Suppressor macrophage treated with lipopolysaccharide for 4 hours (primary cell): ENCODE data around the gene CHPT1.
A peak's percentile ranks its signal among the peaks of the same experiment; 100 is the strongest.

Source experiments
- DNase-seq: peaks from one replicate; pipeline ENCODE4 v3.0.0-alpha.2; 2020

Gene CHPT1

DNA sequence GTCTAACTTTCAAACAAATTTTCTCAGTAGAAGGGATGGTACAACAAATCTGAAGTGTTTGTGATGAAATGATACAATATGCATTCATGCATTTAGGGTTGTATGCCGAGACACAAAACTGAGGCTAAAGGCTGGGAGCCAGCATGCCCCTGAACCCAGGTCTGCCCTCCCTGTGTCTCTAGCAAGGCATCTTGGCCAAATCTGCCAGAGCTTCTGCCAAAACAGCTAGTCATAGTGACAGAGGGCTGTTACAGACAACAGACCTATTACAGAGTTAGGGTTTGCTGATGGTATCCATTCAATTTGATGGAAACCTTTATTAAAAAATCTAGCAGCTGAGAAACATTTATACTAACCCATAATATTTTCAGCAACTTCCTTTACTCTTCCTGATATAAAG lies 11.3 kb upstream of the CHPT1 start:
- no peak for DNase-seq

DNA sequence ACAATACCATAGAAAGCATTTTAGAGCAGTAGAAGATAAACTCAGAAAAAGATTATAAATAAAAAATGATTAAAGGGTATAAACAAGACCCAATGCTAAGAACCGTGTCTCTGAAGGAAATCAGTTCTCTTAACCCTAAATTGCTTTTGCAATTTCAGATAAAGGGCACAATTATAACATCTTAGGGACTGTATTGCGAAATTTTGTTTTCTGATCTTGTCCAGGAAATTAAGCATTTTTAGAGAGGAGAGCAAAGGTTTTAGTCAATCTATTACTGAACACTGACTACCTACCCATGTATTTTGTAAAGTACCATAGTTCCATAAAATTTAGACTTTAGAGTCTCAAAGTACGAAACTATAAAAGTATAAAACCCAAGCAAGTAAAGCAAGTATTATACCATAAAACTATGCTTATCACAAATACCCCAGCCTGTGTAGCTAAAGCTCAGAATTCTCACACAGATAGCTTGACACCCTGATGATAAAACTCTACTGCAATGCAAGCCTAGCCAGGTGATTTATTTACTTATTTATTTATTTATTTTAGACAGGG lies 6.8 kb upstream of the CHPT1 start:
- no peak for DNase-seq

DNA sequence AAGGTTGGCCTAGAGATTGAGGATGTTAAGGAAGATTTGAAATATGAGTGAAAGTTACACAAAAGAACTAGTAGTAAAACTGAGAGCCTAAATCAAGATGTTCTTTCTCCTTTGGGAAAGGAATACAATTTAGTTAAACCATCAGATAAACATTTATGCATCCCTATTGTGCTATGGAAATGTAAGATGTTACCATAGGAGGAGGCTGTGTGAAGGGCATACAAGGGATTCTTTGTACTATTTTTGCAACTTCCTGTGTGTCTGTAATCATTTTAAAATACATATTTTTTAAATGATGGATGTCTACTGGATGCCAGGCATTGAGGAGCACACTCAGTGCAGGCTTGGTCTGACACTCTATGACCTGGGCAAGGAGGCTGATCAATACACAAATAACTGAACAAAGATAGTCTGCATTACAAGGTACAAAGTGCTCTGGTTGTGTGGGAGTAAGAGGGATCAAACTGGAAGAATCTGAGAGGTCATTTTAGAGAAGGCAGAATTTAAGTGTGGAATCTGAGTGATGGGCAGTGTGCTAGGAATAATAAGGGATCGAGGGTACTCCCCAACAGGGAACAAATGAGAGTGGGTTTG lies 5.8 kb upstream of the CHPT1 start:
- no peak for DNase-seq

DNA sequence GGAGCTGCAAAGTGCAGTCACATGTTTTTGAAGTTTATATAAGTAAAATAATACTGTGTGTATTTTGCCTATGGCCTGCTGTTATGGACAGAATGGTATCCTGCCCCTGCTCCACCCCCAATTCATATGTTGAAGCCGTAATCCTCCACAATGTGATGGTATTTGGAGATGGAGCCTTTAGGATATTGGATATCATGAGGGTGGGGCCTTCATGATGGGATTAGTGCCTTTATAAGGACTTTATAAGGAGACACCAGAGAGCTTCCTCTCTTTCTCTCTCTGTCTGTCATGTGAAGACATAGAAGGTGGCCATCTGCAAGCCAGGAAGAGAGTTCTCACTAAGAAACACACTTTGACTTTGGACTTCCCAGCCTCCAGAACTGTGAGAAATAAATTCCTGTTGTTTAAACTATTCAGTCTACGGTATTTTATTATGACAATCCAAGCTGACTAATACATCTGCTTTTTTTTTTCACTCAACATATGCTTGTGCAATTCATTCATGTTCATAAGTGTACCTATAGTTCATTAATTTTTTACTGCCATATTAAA lies 3.1 kb upstream of the CHPT1 start:
- no peak for DNase-seq

DNA sequence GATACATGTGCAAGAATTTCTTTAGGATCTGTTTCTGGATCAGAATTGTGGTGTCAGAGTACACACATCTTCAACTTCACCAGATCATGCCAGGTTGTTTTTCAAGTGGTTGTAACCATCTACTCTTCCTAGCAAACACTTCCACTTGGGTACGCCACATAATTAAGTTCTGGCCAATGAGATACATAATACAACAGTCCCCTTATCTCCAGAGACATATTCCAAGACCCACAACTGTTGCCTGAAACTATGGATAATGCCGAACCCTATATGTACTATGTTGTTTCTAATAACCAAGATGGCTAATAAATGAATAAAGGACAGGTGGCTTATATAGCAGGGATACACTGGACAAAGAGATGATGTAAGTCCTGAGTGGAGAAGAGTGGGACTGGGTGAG lies 2.5 kb upstream of the CHPT1 start:
- DNase-seq, result no peak

DNA sequence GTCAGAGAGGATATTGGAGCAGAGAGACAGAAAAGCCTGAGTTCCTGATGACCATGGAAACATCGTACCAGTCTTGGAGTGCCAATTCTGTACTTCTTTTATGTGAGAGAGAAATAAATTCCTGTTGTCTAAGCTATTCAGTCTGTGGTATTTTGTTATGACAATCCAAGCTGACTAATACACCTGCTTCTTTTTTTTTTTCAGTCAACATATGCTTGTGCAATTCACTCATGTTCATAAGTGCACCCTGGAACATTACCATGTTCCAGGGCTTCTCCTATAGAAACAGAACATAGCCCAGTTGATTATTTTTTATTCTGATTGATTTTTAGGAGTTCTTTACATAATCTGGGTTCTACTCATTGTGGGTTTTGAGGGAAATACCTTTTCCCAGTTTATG lies 1.7 kb upstream of the CHPT1 start:
- DNase-seq, result no peak

DNA sequence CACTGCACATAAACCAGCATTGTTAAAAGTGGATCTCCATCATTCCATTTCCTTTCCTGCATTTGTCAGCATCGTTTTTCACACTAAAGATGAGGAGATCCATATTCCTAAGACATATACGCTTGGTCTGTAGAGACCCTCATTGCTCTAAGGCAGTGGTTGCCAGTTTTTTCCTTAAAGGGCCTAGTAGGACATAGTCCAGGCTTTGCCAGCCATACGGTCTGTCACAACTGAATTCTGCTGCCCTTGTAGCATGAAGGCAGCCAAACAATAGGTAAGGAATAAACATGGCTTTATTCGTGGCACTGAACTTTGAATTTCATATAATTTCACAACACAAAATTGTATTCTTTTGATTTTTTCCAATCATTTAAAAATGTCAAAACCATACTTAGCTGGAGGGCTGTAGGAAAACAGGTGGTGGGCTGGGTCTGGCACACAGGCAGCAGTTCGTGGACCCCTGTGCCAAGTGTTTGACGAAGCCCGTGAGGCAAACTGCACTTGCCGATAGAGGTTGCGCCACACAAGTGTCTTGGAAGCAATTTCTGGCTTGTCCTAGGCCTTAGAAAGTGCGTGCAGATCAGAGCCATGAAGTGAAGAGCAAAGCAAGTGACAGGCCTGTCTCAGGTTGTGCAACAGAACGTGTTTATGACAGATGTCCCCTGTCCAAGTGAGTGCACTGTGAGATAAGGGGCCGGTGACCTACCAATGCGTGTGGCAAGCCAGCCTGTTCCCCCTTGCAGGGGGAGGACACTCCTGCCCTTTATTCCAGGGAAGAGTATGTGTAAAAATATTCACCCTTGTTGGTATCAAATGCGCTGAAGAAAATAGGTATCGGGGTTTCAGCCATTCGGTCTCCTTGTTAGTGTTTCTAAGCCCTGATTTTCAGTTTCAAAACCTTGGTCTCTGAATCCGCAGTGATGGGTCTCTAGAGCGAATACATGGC lies 916 bp upstream of the CHPT1 start:
- peak; percentile 50 for DNase-seq

DNA sequence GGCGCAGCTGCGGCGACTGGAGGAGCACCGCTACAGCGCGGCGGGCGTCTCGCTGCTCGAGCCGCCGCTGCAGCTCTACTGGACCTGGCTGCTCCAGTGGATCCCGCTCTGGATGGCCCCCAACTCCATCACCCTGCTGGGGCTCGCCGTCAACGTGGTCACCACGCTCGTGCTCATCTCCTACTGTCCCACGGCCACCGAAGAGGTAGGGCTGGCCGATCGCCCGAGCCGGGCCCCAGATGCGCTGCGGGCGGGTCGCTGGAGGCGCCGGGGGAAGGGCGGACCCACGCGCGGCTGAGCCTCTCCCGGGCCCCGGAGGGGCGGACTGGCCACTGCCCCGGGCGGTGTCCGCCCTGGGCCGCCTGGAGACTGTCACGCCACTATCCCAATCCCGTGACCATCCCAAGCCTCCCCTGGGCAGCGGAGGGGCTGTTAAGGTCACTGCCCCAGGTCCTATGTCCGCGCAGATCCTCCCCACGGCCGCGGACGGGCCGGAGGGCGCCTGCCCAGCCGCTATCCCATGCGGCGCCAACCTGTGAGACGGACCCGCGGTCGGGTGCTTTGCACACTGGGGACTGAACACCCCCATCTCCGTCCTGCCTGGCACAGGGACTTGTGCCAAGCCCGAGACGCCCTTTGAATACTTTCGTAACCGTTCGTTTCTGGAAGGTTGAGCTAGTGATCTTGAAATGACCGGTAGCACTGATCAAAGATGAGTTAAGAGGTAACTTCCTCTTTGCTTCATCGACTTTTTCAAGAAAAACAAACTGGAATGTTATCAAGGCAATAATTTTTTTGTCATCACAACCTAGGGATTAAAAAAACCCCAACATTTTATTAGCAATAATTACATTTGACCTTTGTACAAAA lies 725 bp downstream of the CHPT1 start:
- DNase-seq, result peak; percentile 55

DNA sequence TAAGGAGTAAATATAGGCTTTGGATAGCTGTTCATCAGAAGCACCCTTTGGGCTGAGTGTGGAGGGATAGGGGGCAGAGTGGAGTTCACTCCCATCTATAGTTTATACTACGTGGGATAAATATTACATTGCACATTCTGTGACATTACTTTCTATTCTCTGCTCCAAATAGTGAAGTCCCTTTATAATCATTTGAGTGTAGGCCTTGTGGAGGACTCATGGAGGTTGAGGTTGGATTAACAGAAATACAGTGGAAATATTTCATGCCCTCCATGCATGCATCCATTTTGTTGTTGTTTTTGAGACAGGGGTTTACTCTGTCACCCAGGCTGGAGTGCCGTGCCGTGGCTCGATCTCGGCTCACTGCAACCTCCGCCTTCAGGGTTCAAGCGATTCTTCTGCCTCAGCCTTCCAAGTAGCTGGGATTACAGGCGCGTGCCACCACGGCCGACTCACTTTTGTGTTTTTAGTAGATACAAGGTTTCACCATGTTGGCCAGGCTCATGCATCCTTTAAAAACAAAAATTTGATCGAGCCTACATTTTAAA lies 1.4 kb downstream of the CHPT1 start:
- DNase-seq, result no peak

DNA sequence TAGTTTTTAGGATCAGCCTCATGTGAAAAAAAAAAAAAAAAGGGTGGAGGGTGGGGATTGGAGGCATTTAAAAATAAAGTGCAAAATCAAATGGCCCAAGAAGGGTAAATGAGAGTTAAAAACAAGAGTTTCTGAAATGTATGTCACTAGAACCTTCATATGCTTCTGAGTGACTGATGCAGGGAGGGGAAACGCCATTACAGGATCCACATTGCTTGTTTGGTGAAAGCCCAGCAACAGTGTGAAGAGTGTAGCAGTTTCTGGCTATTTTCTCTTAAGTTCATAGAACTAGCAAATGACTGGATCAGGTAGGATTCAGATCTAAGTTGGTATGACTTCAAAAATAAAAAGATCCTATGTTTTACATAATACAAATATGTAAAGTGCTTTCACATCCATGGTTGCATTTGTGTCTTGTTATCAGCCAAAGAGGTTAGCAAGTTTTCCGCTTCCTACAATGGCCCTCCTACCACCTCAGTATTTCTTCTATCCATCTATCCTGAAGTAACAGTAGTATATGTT lies 2.9 kb downstream of the CHPT1 start:
- DNase-seq, result no peak

DNA sequence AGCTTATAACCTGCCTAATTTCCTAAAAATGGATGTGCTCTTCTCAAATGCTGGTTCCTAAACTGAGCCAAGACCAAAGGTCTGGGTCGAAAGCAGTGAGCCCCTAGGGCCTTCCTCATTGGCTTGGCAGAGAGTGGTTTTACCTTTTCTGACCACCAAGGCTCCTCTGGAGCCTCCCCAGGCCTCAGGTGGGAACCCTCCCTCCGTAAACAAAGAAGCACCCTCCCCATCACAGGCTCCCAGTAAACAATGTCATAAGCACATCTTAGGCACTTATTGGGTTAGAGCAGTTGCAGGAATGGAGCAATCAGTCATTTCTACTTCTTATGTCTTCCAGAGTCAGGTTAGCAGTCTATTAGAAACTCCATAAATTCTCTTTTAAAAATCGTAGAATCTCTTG lies 6.0 kb downstream of the CHPT1 start:
- no peak for DNase-seq

DNA sequence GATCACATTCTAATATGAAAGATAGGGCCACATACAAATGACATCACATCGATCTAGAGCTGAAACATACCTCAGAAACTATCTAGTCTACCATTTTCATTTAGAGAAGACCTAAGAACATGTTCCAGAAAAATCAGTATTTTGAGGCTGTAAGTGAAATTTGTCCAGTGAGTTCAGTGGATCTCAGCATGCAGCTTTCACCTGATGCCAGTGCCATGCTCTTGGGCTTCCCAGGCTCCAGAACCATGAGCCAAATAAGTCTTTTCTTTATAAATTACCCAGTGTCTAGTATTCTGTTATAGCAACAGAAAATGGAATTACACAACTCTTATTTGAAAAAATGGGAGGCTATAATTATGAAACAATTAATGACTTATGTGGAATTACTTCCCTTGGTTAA lies 9.0 kb downstream of the CHPT1 start:
- no peak for DNase-seq

DNA sequence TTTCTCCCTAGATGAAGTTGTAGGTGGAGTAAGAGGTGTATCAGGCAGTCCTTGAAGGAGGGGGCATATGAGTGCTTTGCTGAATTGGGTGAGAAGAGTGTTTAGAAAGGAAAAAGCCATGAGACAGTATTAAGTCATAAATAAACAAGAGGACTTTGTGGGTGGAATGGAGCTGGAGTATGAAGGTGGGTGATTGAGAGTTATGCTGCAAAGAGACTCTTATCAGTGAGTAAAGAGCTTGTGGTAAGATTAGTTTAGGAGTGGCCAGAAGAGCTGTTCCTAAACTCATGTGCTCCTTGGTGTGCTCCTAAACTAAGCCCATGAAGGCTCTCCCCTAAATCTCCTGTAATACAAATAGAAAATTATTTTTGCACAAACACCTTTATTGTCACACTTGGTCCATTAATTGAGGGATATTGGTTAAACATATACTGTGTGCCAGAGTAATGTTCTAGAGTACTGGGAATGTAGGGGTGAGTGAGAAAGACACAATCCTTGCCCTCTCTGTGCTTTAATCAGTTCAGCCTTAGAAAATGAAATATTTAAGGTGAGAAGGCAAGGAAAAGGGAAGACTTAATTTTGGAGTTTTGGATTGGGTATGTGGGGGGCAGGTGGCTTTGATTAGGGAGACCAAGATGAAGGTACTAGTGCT lies 9.8 kb downstream of the CHPT1 start:
- DNase-seq, result no peak

DNA sequence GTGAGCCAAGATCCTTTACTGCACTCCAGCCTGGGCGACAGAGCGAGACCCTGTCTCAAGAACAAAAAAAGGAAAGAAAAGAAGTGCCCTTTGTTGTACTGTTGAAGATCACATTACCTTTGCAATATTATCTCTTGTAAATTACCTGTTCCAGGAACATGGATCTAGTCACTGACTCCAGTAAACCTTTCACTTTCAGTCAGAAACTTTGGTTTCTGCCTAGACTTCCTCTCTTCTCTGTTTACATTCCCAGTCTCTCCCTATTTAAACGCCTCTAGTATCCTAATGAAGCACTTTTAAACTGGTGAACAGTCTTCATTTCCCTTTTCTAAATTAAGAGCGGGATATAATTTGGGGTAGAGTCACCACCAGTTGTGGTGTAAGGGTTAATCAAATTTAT lies 12.8 kb downstream of the CHPT1 start:
- no peak for DNase-seq

DNA sequence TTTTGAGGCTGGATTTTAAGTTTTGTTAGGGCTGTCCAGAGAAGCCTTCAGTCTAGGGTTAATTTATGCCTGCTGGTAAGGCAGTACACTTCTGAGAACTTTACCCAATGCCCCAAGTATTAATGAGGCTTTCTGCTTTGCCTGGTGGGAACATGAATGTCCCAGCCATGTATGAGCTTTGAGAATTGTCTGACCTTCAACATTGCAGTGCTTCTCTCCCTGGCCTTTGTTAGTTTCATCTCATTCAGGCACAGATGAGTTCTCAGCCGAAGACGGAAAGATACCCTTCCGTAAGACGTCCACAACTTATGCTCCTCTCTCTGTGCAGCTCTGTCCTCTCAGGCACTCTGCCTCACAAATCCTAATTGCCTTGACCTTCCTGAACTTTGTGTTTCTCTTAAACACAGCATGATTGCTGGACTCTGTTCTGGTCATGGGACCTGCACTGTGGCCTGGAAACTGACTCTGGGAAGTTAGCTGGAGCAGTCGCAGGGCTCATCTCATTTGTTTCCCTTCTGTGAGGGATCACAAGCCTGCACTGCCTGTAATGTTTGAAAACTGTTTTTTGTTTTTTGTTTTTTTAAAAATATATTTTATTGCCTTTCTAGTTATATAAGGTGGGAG lies 15.7 kb downstream of the CHPT1 start:
- DNase-seq, result no peak

DNA sequence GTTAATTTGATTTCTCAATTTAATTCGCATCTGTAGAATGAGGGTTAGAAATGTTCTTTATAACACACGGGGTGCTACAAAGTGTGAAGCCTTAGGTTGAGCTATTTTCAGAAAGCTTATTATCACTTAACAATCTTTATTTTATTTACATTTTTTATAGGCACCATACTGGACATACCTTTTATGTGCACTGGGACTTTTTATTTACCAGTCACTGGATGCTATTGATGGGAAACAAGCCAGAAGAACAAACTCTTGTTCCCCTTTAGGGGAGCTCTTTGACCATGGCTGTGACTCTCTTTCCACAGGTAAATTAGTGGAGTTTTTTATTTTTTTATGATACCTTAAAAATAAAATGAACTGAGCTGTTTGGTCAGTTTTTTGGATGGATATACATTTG lies 16.5 kb downstream of the CHPT1 start:
- DNase-seq, result no peak

DNA sequence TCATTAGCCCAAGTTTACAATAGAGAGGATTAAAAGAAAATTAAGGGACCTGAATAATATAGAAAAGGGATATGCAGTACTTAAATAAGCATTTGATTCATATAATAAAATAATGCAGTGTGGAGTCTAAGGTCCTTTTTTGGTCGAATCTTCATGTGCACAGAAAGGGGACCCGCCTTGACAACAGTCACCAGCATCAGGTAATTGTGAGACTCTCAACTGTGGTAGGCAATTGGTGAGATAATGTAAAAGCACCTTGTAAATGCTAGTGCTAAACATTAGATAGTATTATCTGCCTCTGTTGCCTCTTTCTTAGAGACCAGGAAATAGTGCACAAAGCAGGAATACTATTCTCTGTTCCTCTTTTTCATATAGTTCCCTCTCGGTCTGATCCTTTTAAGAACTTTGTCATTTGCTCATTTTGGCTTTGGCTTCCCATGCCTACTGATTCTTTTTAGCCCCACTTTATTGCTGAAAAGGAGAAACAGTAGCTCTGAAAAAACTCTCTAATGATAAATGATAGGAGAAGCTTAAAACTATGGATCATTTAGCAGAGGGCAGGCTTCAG lies 17.5 kb downstream of the CHPT1 start:
- DNase-seq, result peak; percentile 47

DNA sequence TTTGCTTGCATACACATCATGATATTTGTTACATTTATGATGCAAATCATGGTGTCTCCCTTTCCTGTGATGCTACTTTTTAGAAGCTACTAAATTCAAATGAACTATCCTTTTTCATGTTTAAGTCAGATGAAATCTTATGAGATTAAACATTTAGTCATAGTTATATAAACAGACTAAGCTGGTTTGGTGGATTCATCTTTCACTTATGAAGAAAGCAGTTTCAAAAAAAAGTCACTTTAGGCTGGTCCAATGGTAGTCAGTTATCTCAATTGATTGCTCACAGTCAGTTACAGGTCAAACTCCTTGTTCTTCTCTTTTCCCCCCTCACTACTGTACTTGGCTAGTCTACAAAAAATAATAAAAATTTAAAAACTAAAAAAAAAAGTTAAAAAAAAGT lies 22.1 kb downstream of the CHPT1 start:
- DNase-seq, result no peak

DNA sequence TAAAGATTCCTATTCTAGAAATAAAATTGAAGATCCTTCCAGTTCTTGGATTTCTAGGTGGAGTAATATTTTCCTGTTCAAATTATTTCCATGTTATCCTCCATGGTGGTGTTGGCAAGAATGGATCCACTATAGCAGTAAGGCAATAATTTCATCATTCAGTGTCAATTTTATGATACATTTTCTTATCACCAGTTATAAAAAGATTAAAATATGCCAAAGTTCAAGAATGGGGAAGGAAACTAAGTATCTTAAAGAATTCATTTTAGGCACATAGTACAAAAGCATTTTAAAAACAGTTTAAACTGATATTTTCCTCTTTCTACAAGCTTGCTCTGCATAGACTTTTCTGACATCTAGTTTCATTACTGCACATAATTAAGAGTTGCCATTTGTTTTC lies 22.7 kb downstream of the CHPT1 start:
- no peak for DNase-seq

DNA sequence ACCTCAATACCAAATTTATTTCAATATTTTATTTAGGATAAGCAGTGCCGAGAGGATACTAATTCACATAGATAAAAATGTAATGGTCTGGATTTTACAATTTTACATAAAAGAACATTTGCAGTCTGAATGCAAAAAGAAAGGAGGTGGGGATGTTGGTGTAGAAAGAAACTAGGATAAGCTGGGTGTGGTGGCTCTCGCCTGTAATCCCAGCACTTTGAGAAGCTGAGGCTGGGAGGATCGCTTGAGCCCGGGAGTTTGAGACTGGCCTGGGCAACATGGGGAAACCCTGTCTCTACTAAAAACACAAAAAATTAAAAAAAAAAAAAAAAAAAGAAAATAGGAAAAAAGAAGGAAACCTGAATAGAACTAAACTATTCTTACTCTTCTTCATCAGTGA lies 25.0 kb downstream of the CHPT1 start:
- DNase-seq, result no peak

DNA sequence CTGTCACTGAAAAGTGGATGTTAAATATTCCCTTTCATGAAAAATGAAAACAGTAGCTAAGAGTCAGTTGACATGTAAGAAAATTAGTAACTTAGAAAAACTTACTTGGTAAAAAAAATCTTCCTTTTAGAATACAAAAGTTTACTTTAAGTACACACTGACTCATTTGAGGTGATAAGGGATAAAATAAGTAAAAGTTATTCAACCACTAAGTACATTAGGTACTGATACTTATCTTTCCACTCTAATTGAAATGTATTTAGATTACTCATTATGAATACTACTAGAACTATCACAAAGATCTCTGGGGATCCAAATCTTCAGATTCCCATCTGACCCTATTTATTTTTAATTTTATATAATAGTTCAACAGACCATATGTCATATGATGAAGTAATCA lies 29.7 kb downstream of the CHPT1 start:
- no peak for DNase-seq
